Embryonic facial prominence (tissue), 1 donor: ENCODE results near the gene PROZ.

Experiments
- DNase-seq: peaks from one replicate; pipeline ENCODE4 v3.0.0-alpha.2; 2016; ENCODE audit errors: extremely low spot score

Gene PROZ

DNA sequence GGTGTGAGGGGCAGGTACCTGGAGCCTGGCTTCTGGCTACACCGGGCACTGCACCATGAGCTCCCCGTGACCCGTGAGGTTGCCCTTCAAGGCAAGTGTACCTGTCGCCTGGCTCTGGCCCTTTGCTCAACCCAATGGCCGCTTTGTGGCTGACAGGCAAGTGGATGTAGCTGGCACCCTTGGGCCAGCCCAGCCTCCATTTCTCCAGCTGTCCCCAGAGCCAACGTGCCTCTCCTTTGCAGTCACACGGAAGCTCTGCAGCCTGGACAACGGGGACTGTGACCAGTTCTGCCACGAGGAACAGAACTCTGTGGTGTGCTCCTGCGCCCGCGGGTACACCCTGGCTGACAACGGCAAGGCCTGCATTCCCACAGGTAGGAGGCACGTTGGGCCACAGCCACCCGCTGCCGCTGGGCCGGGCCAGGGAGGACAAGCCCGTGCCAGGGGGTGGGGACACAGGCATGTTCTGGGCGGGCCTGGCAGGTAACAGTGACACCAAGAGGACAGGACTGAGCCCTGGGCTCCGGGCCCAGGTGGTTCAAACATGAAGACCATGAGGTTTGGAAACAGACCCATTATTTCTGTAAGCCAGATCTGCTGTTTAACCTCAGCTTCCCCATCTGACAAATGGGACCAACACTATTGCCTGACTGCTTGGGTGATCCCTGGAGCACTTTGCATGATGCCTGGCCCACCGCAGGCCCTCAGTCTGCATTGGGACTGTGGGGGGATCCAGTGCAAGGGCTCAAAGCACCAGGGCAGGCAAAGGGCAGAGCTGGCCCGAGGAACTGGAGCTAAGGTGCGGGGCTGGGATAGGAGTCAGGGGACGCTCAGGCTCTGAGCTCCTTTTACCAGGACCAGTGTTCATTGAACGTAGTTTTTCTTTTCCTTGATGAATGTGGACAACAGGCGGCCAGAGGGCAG is 17.5 kb upstream of the PROZ start:
- DNase-seq: no peak

DNA sequence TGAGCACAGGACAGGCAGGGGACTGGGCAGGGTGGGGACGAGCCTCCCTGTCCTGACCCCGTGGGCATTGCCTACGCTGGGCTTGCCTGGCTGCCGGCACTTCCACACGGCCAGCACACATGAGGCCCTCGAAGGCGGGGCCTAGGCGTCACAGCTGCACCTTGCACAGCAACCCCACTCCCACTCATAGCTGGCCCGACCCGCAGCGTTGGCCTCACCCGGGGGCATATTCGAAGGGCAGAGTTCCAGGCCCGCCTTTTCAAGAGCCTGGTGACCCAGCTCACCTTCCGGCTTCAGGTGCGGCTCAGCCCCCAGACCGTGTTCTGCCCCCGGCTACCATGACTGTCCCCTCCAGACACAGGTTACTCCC is 16.9 kb upstream of the PROZ start:
- DNase-seq: no peak

DNA sequence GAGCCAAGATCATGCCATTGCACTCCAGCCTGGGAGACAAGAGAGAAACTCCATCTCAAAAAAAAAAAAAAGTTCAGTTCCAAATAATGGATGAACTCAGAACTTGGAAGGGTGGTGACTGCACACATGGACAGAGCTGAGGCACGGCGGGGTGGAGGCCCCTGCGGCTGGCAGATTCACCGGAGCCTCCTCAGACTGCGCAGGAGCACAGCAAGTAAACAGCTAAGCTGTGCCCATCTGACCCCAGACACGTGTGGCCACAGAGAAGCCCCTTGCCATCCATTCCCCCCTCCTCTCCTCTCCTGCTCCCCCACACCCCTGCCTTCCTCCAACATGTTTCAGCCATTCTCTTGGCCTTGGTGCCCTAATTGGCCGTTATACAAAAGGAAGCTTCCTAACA is 15.6 kb upstream of the PROZ start:
- DNase-seq: no peak

DNA sequence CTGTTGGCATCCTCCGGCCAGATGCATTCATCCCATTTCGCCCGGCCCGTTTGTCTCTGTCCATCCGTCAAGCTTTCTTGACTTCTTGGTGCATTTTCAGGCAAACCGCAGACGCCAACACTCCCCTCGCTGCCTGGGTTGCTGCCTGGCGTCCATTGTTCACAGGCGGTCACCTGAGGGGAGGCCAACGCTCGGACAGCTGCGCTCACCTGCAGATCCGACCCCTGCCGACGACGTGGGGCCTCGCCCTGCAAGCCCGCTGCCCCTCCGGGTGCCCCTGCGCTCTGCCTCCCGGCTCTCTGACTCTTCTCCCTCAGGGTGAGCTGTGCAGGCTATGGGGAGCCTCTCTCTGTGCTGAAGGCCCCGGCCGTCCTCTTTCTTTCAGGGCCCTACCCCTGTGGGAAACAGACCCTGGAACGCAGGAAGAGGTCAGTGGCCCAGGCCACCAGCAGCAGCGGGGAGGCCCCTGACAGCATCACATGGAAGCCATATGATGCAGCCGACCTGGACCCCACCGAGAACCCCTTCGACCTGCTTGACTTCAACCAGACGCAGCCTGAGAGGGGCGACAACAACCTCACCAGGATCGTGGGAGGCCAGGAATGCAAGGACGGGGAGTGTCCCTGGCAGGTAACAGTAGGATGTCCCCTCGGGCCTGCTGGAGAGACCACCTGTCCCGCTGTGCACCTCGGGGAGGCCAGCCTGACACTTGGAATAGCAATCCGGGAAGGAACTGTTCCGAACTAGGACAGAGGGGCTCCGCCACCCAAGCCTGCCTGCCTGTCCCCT is 14.8 kb upstream of the PROZ start:
- no peak for DNase-seq

DNA sequence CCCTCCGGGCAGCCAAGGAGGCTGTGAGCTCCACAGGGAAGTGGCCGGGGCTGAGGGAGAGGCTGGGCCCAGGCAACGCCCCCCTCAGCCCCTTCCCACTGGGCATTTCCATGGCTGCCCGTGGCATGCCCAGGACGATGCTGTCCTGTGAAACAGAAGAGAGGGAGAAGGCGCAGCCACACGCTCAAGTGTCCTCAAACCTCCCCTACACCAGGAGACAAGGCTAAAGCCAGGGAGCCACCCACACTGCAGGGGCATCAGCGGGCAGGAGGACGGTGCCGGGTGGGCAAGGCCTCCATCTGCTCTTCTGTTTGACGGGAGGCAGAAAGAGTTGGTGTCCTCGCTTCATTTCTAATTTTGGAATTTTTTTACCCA is 14.2 kb upstream of the PROZ start:
- DNase-seq: no peak

- no peak for DNase-seq
Observed at GRCh38 chr13:113145496-113145895, 13.0 kb upstream of the PROZ start.

DNA sequence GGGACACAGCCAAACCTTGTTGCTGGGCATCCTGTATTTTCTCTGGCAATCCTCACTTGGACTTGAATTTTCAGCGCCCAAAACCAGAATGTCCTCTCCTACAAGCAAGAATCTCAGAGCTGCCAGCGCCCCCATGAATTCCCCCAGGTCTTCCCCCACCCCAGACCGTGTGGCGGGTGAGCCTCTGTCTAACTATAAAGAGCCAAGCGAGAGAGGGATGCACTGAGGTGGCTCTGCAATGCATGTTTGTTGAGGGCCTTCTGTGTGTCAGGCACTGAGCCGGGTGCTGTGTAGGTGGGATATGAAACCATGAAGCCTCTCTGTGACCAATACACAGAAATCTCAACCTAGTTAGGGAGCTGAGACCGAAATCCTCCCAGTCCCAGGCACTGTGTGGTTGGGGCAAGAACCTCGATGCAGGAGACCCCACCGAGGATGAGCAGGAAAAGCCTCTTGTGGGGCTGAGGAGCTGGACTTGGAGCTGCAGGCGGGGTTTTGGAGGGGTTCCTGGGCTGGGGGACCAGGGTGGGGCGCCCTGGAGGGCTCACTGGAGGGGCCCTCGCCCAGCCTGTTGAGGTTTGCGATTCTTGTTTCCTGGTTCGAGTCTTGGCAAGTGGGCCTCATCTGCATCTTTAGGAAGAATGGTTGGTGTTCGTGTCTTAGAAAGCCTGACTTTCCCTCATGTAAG is 12.4 kb upstream of the PROZ start:
- DNase-seq: no peak

DNA sequence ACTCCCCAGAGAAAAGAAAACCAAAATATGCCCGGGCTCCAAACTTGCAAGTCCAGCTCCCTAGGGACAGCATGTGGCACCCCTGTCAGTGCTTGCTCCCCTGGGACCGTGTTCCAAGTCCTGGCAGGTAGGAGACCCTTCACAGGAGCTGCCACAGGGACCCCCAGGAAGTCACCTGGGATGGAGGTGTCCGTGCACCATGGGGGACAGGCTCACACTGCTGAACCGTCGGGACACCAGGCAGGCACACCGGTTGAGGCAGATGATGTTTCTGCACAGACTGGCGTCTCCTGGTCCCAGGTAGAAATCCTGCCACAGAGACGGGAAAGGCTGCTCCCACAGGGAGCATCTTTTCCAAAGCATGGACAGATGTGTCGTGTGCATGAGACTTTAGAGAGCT is 11.7 kb upstream of the PROZ start:
- DNase-seq: no peak

GRCh38 chr13:113147206-113147605 is 11.2 kb upstream of the PROZ start:
- DNase-seq: no peak

DNA sequence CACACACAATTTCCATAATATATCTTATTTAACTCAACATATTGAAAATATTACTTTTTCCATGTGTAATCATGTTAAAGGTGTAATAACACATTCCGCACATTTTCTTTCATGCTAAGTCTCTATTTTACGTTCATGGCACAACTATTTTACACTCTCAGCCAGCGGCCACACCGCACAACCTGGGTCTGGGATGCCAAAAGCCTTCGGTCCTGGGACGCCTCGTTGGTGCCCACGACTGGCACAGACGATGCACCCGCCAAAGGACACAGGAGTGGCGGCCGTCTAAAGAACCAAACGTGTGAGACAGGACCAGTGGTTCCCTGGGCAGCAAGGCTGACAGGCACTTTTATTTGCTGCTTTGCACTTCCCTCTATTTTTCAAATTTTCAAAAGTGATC is 10.0 kb upstream of the PROZ start:
- no peak for DNase-seq

DNA sequence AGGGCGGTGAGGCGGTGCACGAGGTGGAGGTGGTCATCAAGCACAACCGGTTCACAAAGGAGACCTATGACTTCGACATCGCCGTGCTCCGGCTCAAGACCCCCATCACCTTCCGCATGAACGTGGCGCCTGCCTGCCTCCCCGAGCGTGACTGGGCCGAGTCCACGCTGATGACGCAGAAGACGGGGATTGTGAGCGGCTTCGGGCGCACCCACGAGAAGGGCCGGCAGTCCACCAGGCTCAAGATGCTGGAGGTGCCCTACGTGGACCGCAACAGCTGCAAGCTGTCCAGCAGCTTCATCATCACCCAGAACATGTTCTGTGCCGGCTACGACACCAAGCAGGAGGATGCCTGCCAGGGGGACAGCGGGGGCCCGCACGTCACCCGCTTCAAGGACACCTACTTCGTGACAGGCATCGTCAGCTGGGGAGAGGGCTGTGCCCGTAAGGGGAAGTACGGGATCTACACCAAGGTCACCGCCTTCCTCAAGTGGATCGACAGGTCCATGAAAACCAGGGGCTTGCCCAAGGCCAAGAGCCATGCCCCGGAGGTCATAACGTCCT is 9.4 kb upstream of the PROZ start:
- DNase-seq: no peak

GRCh38 chr13:113149711-113150549 is 8.5 kb upstream of the PROZ start:
- DNase-seq: no peak

DNA sequence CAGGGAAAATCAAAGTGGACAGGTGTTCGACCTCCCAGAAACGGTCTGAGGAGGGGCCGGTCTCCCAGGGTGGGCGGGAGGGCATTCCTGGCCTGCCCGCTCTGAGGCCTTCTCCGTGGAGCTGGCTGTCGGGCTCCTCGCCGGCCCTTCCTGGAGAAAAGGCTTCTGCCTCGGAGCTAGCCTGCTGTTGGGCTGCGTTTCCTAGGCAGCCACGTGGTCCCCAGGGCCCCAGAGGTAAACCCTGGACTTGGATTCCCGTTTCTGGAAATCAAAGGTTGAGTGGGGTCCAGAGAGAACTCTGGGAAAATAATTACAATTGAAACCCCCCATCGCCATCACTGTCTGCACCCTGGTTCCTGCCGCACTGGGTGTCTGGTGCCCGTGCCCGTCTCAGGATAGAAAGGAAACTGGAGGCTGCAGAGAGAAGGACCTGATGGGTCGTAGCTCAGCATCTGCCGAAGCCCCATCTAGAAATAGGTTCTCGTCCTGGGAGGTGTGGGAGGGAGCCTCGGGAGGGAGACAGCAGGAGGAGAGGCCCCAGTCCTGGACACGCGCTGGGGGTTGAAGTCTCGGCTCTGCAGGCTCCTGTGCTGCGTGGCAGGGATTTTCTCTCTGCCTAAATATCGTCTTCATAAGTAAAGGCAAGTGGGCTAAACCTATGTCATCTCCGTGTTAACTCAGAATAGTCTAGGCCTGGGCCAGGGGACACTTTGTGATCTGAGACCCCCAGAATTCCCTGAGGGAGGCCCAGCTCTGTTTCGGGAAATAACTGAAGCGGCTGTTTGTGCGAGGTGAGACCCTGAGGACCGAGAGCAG is 7.7 kb upstream of the PROZ start:
- DNase-seq: no peak

DNA sequence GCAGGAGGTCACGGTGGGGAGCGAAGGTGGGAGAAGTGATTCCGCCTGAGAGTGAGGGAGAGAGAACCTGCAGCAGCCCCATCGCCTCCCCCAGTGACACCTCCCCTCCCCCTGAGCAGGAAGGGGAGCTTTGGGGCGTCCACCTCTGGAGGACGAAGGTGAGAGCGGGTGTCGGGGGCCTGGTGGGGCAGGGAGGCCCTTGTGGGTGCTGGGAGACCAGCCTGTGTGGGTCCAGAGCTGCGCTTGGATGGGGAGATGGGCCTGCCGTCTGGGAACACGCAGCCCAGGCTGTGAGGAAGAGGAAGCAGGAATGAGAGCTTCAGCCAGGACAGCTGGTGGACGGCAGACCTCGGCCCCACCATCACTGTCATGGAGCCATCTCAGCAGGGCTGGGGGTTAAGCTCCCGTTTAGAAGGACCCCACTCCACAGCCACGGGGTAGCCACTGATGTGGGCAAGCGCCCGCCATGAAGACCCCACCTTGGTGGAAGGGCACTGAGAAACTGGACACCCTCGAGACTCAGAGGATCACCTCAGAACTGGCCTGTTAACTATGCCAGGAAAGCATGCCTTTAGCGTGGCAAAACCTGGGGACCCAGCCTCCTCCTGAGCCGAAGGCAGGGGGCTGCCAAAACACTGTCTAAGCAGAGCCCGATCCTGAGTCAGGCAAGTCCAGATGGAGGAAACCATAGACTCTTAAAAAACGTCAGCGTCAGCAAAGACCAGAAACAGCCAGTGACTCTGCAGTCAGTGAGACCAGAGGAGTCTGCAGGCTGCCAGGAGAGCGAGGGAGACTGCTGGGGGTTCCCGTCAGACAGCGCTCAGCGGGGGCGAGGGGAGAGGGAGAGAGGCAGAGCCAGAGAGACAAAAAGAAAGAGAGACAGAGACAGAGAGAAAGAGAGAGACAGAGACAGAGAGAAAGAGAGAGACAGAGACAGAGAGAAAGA is 6.4 kb upstream of the PROZ start:
- DNase-seq: no peak

- no peak for DNase-seq
Observed at GRCh38 chr13:113152691-113152983, 5.8 kb upstream of the PROZ start.

DNA sequence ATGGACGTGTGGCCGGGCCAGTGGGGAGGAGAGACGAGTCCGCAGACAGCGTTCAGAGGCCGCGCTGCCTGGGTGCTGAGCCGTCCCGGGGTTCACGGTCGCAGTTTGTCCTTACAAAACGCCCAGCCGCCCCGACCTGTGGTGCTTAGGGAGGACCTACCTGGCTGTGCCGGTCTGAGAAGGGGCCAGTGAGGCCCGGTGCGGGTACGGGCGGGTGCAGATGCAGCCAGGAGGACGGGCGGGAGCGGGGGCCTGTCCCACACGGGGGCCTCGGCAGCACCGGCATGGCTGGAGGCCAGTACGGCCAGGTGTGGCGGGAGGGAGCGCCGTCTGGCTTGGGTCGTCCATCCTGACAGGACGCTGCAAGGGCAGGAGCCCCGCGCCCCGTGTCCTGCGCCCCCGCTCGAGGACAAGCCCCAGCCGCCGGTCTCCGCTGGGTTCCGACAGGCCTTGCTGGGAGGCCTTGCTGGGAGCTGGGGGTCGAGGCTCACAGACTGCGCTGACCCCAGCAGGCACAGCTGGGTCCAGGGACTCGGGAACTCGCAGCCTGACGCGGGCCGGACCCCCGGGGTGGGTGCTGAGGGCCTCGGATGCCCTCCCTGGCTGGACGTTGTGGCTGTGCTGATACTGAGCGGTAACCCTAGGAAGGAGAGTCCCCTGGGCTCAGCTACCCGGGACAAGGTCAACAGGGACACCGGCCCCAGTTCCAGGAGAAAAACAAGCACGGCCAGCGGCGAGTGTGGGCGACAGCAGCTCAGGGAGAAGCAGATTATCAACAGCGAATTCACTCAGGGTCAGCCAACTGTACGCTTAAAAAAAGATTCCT is 5.3 kb upstream of the PROZ start:
- no peak for DNase-seq

DNA sequence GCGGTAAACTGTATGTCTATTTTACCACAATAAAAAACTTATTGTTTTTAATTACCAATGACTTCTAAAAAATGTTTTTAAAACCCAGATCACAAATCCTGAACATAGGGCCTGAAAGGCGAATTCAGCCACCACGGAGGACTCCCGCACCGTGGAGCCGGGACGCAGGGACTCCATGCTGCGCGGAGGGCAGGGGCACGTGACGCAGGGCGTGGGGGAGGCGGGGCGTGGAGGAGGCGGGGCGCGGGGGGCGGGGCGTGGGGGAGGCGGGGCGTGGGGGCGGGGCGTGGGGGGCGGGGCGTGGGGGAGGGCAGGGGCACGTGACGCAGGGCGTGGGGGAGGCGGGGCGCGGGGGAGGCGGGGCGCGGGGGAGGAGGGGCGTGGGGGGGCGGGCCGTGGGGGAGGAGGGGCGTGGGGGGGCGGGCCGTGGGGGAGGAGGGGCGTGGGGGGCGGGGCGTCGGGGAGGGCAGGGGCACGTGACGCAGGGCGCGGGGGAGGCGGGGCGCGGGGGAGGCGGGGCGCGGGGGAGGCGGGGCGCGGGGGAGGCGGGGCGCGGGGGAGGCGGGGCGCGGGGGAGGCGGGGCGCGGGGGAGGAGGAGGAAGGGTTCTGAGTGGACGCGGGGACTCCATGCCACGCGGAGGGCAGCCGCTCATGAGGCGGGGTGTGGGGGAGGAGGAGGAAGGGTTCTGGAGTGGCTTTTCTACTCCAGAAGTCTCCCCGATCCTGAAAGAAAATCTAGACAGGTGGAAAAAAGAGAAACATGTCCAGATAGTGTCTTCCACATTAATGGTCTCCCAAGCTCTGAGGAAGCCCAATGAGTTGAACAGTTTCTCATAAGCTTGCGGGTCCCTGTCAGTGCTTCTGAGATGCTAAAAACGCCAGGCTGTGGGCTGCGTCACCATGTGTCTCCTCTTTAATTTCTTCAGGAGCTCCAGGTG is 4.4 kb upstream of the PROZ start:
- peak; percentile 20 for DNase-seq

- no peak for DNase-seq
Observed at GRCh38 chr13:113155201-113155600, 3.2 kb upstream of the PROZ start.
